Activated CD8-positive, alpha-beta memory T cell treated with anti-CD3 and anti-CD28 coated beads, Interleukin-2, amount 50 U/mL, for 4 hours (primary cell): ENCODE measurements around the gene TMOD2.

ENCODE experiments used
- DNase-seq: peaks from one replicate; pipeline ENCODE4 v3.0.0-alpha.2; 2020

Gene TMOD2

GRCh38 chr15:51750792-51751696 lies at the start of gene TMOD2:
TSS of gene TMOD2 (plus strand) at chr15:51751597. CDS start at chr15:51766442, 14,845 bp downstream.
- peak; percentile 55 for DNase-seq

DNA sequence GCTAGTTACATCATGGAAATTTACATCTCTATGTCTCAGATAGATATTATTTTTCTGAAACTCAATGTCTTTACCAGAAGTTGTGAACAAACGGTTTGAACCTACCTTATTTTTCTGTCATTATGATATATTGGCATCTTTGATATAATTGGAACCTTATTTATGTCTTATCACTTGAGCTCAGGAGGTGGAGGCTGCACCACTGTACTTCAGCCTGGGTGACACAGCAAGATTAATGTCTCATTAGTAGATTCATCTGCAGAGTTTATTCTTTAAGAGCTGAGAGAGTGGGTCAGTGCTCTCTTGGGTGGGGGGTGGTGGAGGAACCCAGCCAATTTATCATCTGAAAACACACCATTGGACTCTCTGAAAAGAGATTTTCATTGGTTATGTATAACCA lies 48.7 kb upstream of the TMOD2 start:
- DNase-seq, result no peak

GRCh38 chr15:51706291-51706690 lies 45.1 kb upstream of the TMOD2 start:
- no peak for DNase-seq

GRCh38 chr15:51706926-51707608 lies 44.3 kb upstream of the TMOD2 start:
- DNase-seq, result no peak

GRCh38 chr15:51708013-51708412 lies 43.4 kb upstream of the TMOD2 start:
- DNase-seq, result no peak

GRCh38 chr15:51709031-51709430 lies 42.4 kb upstream of the TMOD2 start:
- no peak for DNase-seq

- no peak for DNase-seq
These were observed 37.2 kb upstream of the TMOD2 start for GRCh38 chr15:51714162-51714561.

DNA sequence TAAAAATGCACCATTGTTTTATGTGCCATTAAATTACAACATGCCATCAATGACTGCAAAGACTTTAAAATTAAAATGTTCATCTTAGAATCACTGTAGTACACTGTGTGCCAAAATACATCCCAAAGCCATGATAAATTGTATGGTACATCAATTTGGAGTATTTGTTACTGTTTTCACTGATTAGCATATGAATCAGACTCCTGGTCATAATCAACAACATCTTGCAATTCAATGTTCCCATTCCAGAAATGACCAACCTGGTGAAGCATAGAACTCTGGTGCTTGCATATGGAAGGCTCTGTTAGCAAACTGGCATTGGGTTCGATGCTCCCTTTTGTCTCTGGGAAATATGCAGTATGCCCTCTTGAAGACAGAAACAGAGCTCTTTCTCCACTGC lies 36.5 kb upstream of the TMOD2 start:
- no peak for DNase-seq

DNA sequence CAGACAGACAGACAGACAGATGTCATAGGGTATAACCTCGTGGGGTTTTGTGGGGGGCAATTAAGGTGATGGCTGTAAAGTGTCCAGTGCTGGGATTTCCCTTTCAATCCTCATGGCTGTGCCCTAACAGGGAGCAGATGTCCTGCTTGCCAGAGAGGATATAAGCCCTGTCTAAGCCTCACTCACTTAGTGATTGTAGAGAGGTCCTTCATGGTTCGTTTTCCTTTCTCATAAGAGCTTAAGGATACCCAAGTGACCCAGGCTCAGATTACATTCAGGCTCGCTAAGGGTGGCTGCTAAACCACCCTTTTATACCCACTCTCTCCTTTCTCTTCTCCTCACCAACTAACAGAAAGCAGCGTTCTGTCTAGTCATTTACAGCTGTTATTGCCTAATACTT lies 33.2 kb upstream of the TMOD2 start:
- DNase-seq, result no peak

DNA sequence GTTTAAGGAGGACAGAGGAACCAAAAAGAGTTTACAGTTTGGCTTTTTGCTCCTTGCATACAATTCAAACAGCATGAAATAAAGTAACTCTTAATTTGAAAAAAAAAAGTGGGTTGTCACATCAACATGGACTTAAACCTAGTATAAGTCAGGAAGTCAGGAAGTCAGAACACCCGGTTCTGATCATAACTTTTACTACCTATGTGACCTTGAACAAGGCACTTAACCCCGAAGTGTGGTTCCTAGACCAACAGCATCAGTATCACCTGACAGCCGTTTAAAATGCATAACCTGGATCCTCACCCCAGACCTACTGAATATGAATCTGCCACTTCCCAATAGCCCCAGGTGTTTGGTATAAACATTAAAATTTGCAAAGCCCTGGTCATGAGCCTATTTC lies 32.7 kb upstream of the TMOD2 start:
- DNase-seq, result no peak

- no peak for DNase-seq
These were observed 31.0 kb upstream of the TMOD2 start for GRCh38 chr15:51720201-51720995.

DNA sequence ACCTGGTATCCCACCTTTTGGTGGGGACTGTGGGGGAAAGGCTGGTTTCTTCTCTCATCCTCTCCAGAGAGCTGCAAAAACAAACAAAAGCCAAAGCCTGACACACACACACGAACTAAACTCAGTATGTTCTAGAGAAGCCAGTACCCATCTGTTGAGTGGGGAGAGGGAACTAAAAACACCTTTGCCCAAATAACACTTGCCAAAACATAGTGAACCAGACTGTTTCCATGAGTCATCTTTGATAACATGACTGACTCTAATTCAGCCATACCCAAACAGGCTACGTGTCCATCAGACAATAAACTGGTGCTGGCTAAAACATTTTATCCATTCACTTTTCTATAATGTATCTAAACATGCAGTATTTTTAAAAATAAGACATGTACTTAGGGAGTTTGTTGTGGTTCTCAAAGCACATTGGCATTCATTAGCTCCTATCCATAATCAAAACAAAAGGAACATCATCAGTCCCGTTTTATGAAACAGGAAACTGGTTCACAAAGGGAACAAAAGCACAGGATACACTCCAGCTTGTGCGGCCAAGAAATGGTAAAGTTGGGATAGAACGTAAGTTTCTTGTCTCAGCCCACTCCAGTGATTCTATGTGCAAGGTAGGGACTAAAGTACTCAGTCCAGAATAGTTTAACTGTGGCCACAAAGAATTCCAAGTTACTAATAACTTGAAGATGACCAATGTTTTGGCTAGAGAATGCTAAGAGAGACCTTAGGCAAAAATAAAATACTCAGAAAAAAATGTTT lies 30.0 kb upstream of the TMOD2 start:
- DNase-seq, result no peak

- no peak for DNase-seq
These were observed 27.2 kb upstream of the TMOD2 start for GRCh38 chr15:51724199-51724598.

DNA sequence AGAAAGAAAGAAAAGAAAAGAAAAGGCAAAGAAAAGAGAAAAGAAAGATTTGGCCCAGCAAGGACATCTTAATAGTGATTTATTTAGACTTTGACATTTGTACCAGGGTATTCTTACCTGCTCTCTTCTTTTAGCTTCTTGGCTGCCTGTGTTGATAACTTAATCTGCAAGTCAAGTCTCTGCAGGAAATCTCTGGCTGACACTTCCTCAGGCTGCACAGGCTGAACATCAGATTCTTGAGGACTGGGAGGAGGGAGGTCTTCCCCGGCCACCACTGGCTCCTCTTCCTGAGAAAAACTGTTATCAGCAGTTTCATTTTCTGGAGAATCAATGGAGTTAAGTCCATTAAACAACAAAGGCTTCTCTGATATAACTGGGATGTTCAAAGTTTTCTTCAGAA lies 26.7 kb upstream of the TMOD2 start:
- DNase-seq, result no peak

DNA sequence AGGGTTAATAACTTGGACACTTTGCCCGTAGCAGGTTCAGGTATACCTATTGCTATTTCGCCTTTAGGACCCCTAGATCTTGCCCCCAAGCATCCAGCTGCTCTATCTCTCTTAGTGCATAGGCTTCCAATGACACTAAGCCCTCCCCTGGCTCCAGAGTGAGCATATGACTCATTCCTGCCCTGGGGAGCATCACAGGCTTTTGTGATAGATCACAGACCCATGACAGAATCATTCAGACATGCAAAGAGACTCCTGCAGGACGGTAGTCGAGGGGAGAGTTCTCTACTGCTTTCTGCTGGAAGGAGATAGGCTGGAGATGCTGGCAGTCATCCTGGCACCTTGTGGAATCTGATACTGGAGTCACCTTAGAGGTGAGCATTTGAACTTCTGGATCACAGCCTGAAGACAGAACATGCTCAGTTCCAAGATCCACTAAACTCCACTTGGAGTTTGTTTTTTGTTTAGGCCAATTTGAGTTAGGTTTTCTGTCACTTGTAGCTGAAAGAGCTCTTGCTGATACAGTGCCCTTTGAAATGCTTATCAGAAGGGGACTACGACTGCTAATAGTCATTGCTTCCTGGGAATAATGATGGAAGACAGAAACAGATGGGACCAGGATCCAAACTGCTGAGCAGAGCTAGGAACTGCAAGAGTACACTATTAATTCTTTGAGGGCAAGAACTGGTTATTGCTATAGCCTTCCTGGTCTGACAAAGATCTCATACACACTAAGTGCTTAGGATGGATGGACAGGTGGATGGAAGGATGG lies 24.9 kb upstream of the TMOD2 start:
- peak; percentile 54 for DNase-seq

DNA sequence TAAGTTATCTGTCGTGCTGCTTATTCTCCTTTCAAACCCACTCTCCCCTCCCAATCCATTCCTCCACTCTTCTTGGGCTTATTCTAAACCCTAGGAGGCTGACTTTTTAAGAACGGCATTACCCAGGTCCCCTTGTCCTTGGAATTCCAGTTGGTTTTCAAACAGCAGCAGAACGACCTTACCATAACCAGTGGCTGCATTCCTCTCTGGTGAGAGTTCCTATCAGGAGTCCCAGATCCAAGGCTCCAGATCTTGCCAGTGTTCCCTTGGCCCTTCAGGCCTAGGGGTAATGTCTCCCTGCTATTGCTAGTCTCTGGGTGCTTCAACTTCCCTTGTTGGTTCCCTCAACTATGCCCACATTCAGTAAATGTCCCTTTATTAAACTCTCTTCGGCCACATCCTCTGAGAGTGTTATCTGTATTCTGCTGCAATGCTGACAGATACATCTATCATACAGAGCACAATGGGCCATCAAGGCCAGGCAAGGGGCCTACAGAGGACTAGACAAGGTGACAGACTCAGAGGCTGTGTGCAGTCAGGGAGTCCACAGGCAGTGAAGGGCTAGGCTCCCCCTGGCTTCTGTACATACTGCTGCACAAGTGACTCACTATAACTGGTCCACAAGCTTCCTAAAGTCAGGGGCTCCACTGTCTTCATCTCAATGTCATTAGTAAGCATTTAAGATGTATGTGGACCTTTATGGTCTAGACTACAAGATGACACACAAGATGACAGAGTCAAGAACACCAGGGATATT lies 24.1 kb upstream of the TMOD2 start:
- DNase-seq, result peak; percentile 36

GRCh38 chr15:51731549-51732267 lies 19.7 kb upstream of the TMOD2 start:
- peak; percentile 21 for DNase-seq

DNA sequence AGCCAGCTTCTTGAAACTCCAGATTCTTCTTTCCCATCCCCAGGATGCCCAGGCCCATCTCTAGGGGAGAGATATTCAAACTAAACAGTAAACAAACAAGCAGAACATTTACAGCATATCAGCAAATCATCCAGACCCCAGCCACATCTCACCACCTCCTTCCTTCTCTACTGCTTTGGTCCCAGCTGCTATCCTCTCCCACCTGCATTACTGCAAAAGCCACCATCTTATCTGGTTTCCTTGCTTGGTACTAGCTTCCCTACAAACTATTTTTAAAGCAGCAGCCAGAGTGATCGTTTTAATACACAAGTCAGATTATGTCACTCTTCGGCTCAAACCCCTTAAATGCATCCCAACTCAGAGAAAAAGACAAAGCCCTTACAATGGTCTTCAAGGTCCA lies 18.8 kb upstream of the TMOD2 start:
- DNase-seq, result no peak

GRCh38 chr15:51735228-51736010 lies 16.0 kb upstream of the TMOD2 start:
- DNase-seq, result peak; percentile 24

DNA sequence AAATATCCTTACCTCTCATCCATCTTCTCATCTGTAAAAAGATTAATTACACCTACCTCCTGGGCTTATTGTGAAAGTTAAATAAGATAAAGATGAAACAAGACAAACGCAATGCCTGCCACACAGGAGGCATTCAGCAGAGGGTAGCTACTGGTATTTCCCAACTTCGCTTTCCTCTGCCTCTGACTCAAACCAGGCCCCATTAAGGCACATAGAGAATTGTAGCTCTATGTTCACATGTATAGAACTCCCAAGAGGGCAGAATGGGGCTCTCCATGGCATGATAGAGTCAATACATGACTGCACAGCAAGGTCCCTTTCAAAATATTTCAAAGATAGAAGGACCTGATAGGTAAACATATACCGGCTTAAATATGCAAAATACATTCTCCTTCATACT lies 15.3 kb upstream of the TMOD2 start:
- no peak for DNase-seq
